B cell (primary cell): ENCODE results near the gene FOXP4. TPM values are rescaled to one million over a fixed set of nuclear protein-coding genes. Genes with fewer than 3 reads are reported as not detected.

Source experiments
- ATAC-seq: fragments of 200-7000 bp; cut with Tn5 transposase; one replicate; pipeline ENCODE4 v1.10.0; 2021; ENCODE audit warnings: low read depth, mild to moderate bottlenecking, moderate number of reproducible peaks, moderate library complexity
- CTCF ChIA-PET: fragments of 350-600 bp; sonication (Branson Sonifier 250); formaldehyde crosslinking; loops from one replicate; lab custom pipeline; 2021; ENCODE audit warnings: antibody characterized with exemption, inconsistent platforms; lab: Charles Lee
- POLR2A ChIA-PET: fragments of 350-600 bp; sonication (Branson Sonifier 250); formaldehyde crosslinking; loops from one replicate; lab custom pipeline; 2021; ENCODE audit warnings: antibody characterized with exemption; lab: Charles Lee
- DNase-seq: peaks from one replicate; pipeline ENCODE4 v3.0.0; 2013
- H2AFZ ChIP-seq: 2 replicates; pipeline ENCODE4 v1.6.1; 2012; ENCODE audit warnings: mild to moderate bottlenecking, low read depth, low read length; ENCODE audit not compliant: insufficient read depth, poor library complexity, severe bottlenecking
- H3K27ac ChIP-seq, 2 donors: 1 replicate in 1 of 2; 2 replicates in 1 of 2; pipeline ENCODE4 v1.5.1; 2012 to 2013; ENCODE audit warnings: low read length in 2 of 2, mild to moderate bottlenecking in 2 of 2, moderate library complexity in 1 of 2
- H3K27me3 ChIP-seq, 4 experiments: fragments of 200-600 bp in 1 of 4; sonication (generic) in 1 of 4; replicated peaks in 1 of 4; 1 replicate in 2 of 4; 2 replicates in 2 of 4; pipeline versions ENCODE4 v1.6.1 to v1.7.0; 2013 to 2016; ENCODE audit warnings: low read length in 3 of 4, mild to moderate bottlenecking in 2 of 4, mixed read lengths in 1 of 4, moderate library complexity in 1 of 4; ENCODE audit not compliant: insufficient read depth in 4 of 4, control insufficient read depth in 3 of 4; ENCODE audit errors: control extremely low read depth in 1 of 4
- H3K36me3 ChIP-seq, 2 experiments: replicated peaks in 1 of 2; 1 replicate in 1 of 2; 2 replicates in 1 of 2; pipeline versions ENCODE4 v1.6.1 to v1.7.1; 2013; ENCODE audit warnings: low read length in 1 of 2; ENCODE audit not compliant: insufficient read depth in 2 of 2, control insufficient read depth in 1 of 2; ENCODE audit errors: control extremely low read depth in 1 of 2, extremely low read depth in 1 of 2
- H3K4me1 ChIP-seq, 2 donors: fragments of 200-600 bp in 1 of 2; sonication (generic) in 1 of 2; 1 replicate in 1 of 2; 2 replicates in 1 of 2; pipeline versions ENCODE4 v1.5.1 to v1.6.1; 2013 to 2017; ENCODE audit warnings: low read length in 2 of 2; ENCODE audit not compliant: control insufficient read depth in 2 of 2, insufficient read depth in 2 of 2
- H3K4me2 ChIP-seq: replicated peaks from 2 replicates; pipeline ENCODE3; 2012; ENCODE audit warnings: mild to moderate bottlenecking, low read depth, low read length; ENCODE audit not compliant: poor library complexity, severe bottlenecking
- H3K4me3 ChIP-seq, 5 experiments: fragments of 200-600 bp in 1 of 5; sonication (generic) in 1 of 5; 1 replicate in 3 of 5; 2 replicates in 2 of 5; pipeline versions ENCODE4 v1.5.1 to v1.7.0; 2011 to 2016; ENCODE audit warnings: low read length in 4 of 5, mild to moderate bottlenecking in 4 of 5, low read depth in 2 of 5, control low read depth in 1 of 5, moderate library complexity in 1 of 5; ENCODE audit not compliant: insufficient read depth in 1 of 5; ENCODE audit errors: control extremely low read depth in 1 of 5, extremely low read depth in 1 of 5
- H3K79me2 ChIP-seq: fragments of 200-600 bp; sonication (generic); one replicate; pipeline ENCODE4 v1.6.0; 2016; ENCODE audit warnings: low read length; ENCODE audit not compliant: control insufficient read depth, insufficient read depth
- H3K9ac ChIP-seq: fragments of 200-600 bp; sonication (generic); 2 replicates; pipeline ENCODE4 v1.6.1; 2017; ENCODE audit warnings: mild to moderate bottlenecking, low read length, moderate library complexity
- H3K9me3 ChIP-seq, 3 donors: one replicate each; pipeline versions ENCODE4 v1.6.1 to v1.7.1; 2013; ENCODE audit warnings: low read length in 2 of 3; ENCODE audit not compliant: control insufficient read depth in 2 of 3, insufficient read depth in 1 of 3; ENCODE audit errors: control extremely low read depth in 1 of 3
- H4K20me1 ChIP-seq: 2 replicates; pipeline ENCODE4 v1.6.0; 2012; ENCODE audit warnings: mild to moderate bottlenecking, low read length; ENCODE audit not compliant: insufficient read depth, control insufficient read depth, poor library complexity, severe bottlenecking
- H3K27ac Mint-ChIP-seq: one replicate; pipeline ENCODE4 v1.8.0; 2021; ENCODE audit warnings: mixed read lengths
- H3K27me3 Mint-ChIP-seq: one replicate; pipeline ENCODE4 v1.8.0; 2021; ENCODE audit warnings: mixed read lengths
- H3K4me1 Mint-ChIP-seq: one replicate; pipeline ENCODE4 v1.8.0; 2021; ENCODE audit warnings: mixed read lengths
- H3K4me3 Mint-ChIP-seq: one replicate; pipeline ENCODE4 v1.8.0; 2021; ENCODE audit warnings: mixed read lengths
- H3K9me3 Mint-ChIP-seq: one replicate; pipeline ENCODE4 v1.8.0; 2022; ENCODE audit warnings: mixed read lengths; ENCODE audit not compliant: insufficient read depth
- CTCF ChIP-seq: fragments of 200-600 bp; IDR thresholded peaks from one replicate; pipeline ENCODE4 v1.8.0; 2022; ENCODE audit warnings: antibody characterized with exemption, mild to moderate bottlenecking
- EZH2 ChIP-seq: IDR thresholded peaks from 2 replicates; pipeline ENCODE4 v1.6.1; 2012; ENCODE audit warnings: borderline replicate concordance, low read depth, mild to moderate bottlenecking, moderate library complexity, low read length; ENCODE audit not compliant: insufficient read depth, poor library complexity, severe bottlenecking
- WGBS: methylation state at CpG from one replicate; pipeline ENCODE4 v1.1.5; 2013; ENCODE audit warnings: missing lambda C conversion rate; ENCODE audit not compliant: insufficient coverage; 5-methylcytosine and 5-hydroxymethylcytosine counted together
- intact Hi-C: fragments of 100-400 bp; cut with micrococcal nuclease; formaldehyde crosslinking; loops from one replicate; pipeline ENCODE4 v1.10.0; 2022
- polyA plus RNA-seq: library from polyadenylated mRNA; depleted of rRNA; stranded (reverse); fragments of >200 nt; gene quantifications from 2 replicates; pipeline ENCODE4 v1.2.3, GENCODE V29; 2012
- small RNA-seq: library from RNA; depleted of rRNA; stranded (forward); fragments of <200 nt; gene quantifications from one replicate; pipeline ENCODE3, GENCODE V24; 2012; ENCODE audit warnings: low replicate concordance, low read depth; ENCODE audit not compliant: insufficient read length
- total RNA-seq, 2 donors: library from RNA; stranded (reverse); fragments of 120-200 nt in 1 of 2; gene quantifications; 1 replicate in 1 of 2; 2 replicates in 1 of 2; pipeline versions ENCODE4 v1.2.3 to v1.2.4, GENCODE V29; 2013 to 2022

Gene FOXP4
- total and polyA plus RNA-seq, 2 donors (not counting 1 experiment from before 2014, with no cell fraction given): 17.0 to 38.7 TPM

- intact Hi-C loops: no loop called here
- peaks cover 18% of the 10 kb centered on the region for H3K27me3 Mint-ChIP-seq
- H3K9me3 Mint-ChIP-seq: no peaks in the 10 kb centered on the region
- peaks cover 0 to 9% (median 0%) of the 10 kb centered on the region in 4 experiments for H3K27me3 ChIP-seq
- H3K4me1 ChIP-seq: no peaks in the 10 kb centered on the region
- H3K27ac ChIP-seq: no peak overlapping the region
- H3K36me3 ChIP-seq: no peaks in the 10 kb centered on the region
- no peaks in the 10 kb centered on the region for H3K4me1 Mint-ChIP-seq
- TF ChIP-seq CTCF (no peak), EZH2 (no peak)
- H3K27ac Mint-ChIP-seq: no peak overlapping the region
- CTCF ChIA-PET: interaction anchor here (0.9 kb wide), 1 partner anchor 40 kb away, joined by 3 read pairs; no protein-coding TSS in a partner anchor
- H3K4me3 ChIP-seq: no peak overlapping the region
- no peaks in the 10 kb centered on the region for H3K9me3 ChIP-seq
- H3K4me2 ChIP-seq: no peak overlapping the region
- H3K4me3 Mint-ChIP-seq: no peak overlapping the region
- H4K20me1 ChIP-seq: no peaks in the 10 kb centered on the region
- DNase-seq: no peak
- H3K79me2 ChIP-seq: no peaks in the 10 kb centered on the region
- no peak overlapping the region for H2AFZ ChIP-seq
- POLR2A ChIA-PET: no interaction called here
- H3K9ac ChIP-seq: no peak overlapping the region
- no peak for ATAC-seq
- WGBS: 82% methylated on average over 11 of the region's 11 CpGs
Observed at GRCh38 chr6:41651246-41651961, 105.2 kb downstream of the FOXP4 start.

Small RNAs within 50 kb of the gene (small RNA-seq; reads per million reads assigned to genes)
- not detected for gene MIR4641

Other genes starting within 250 kb of the FOXP4 start
- not detected in 2 replicates for gene NCR2, start 210.8 kb upstream of the FOXP4 start, total RNA-seq
- gene NCR2, start 210.8 kb upstream of the FOXP4 start, polyA plus RNA-seq: not detected in 2 replicates
- not detected in 2 replicates for gene MDFI, start 92.1 kb downstream of the FOXP4 start, total RNA-seq
- gene MDFI, start 92.1 kb downstream of the FOXP4 start, polyA plus RNA-seq: not detected in 2 replicates
- 147 and 148 TPM in 2 replicates for gene TFEB, start 189.2 kb downstream of the FOXP4 start, total RNA-seq
- gene TFEB, start 189.2 kb downstream of the FOXP4 start, polyA plus RNA-seq: 77.4 and 113 TPM in 2 replicates
- gene PGC, start 201.0 kb downstream of the FOXP4 start, total RNA-seq: not detected in 2 replicates
- not detected in 2 replicates for gene PGC, start 201.0 kb downstream of the FOXP4 start, polyA plus RNA-seq
- 8.6 and 9.8 TPM in 2 replicates for gene FRS3, start 233.5 kb downstream of the FOXP4 start, total RNA-seq
- gene FRS3, start 233.5 kb downstream of the FOXP4 start, polyA plus RNA-seq: 8.7 and 12.0 TPM in 2 replicates
- gene PRICKLE4, start 234.4 kb downstream of the FOXP4 start, total RNA-seq: not detected in 2 replicates
- gene PRICKLE4, start 234.4 kb downstream of the FOXP4 start, polyA plus RNA-seq: 0.60 and 0.75 TPM in 2 replicates
- gene TOMM6, start 241.3 kb downstream of the FOXP4 start, total RNA-seq: 117 and 130 TPM in 2 replicates
- gene TOMM6, start 241.3 kb downstream of the FOXP4 start, polyA plus RNA-seq: 167 and 239 TPM in 2 replicates